Tibial nerve (tissue), 4 donors: ENCODE results near the gene ALG2.

Experiments
- EP300 ChIP-seq, 2 donors: sonication (generic); formaldehyde crosslinking; IDR thresholded peaks; one replicate each; pipeline ENCODE4 v1.6.1; 2017; ENCODE audit warnings: antibody characterized with exemption in 2 of 2, mild to moderate bottlenecking in 1 of 2
- POLR2A ChIP-seq, 2 donors: fragments of 450-650 bp; IDR thresholded peaks; one replicate each; pipeline ENCODE4 v1.6.1; 2017; ENCODE audit warnings: antibody characterized with exemption in 2 of 2, mild to moderate bottlenecking in 2 of 2, moderate library complexity in 2 of 2
- TF ChIP-seq, protein P1 (sequence below), 5 experiments: fragments of 200-600 bp in 3 of 5; fragments of 450-650 bp in 2 of 5; sonication (generic) in 3 of 5; IDR thresholded peaks; one replicate each; pipeline ENCODE4 v1.5.1; 2016 to 2019; ENCODE audit warnings: antibody characterized with exemption in 5 of 5, mild to moderate bottlenecking in 3 of 5, moderate library complexity in 2 of 5

DNA sequence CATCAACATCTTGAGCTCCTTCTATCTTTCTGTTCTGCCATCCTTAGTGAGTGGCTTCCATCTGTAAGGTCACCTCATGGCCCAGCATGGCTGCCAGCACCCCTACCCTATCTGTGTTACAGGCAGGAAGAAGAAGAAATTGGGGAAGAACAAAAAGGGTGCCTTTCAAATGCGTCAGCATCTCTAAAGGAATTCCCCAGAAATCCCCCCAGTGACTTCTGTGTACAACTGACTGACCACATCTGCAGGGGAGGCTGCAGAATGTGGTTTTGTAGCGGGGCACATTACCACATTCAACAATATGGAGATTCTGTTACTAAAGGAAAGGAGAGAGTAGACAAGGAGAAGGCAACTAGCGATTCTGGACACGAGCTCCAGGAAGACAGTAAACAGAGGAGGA lies 40.1 kb downstream of the ALG2 start:
- TF ChIP-seq, protein P1, sequence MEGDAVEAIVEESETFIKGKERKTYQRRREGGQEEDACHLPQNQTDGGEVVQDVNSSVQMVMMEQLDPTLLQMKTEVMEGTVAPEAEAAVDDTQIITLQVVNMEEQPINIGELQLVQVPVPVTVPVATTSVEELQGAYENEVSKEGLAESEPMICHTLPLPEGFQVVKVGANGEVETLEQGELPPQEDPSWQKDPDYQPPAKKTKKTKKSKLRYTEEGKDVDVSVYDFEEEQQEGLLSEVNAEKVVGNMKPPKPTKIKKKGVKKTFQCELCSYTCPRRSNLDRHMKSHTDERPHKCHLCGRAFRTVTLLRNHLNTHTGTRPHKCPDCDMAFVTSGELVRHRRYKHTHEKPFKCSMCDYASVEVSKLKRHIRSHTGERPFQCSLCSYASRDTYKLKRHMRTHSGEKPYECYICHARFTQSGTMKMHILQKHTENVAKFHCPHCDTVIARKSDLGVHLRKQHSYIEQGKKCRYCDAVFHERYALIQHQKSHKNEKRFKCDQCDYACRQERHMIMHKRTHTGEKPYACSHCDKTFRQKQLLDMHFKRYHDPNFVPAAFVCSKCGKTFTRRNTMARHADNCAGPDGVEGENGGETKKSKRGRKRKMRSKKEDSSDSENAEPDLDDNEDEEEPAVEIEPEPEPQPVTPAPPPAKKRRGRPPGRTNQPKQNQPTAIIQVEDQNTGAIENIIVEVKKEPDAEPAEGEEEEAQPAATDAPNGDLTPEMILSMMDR (IDR thresholded peaks at IDR 0.05) = no peak
- TF ChIP-seq POLR2A (IDR thresholded peaks at IDR 0.05) (no peak), EP300 (IDR thresholded peaks at IDR 0.05) (no peak)
